CD14-positive monocyte (primary cell): ENCODE data around the gene EYS. TPM values are rescaled to one million over a fixed set of nuclear protein-coding genes. Genes with fewer than 3 reads are reported as not detected.

Source experiments
- DNase-seq, 3 donors: peaks; one replicate each; pipeline ENCODE4 v3.0.0-alpha.2; 2011 to 2022
- H2AFZ ChIP-seq: 2 replicates; pipeline ENCODE4 v1.6.0; 2012; ENCODE audit warnings: mild to moderate bottlenecking, low read depth, low read length, inconsistent platforms; ENCODE audit not compliant: insufficient read depth, poor library complexity, severe bottlenecking
- H3K27ac ChIP-seq, 2 donors: 1 replicate in 1 of 2; 2 replicates in 1 of 2; pipeline ENCODE4 v1.5.1; 2012 to 2013; ENCODE audit warnings: low read length in 2 of 2, control low read depth in 1 of 2, inconsistent platforms in 1 of 2, low read depth in 1 of 2, mild to moderate bottlenecking in 1 of 2
- H3K27me3 ChIP-seq, 2 donors: one replicate each; pipeline versions ENCODE4 v1.6.0 to v1.6.1; 2011 to 2013; ENCODE audit warnings: low read length in 2 of 2; ENCODE audit not compliant: control insufficient read depth in 2 of 2, insufficient read depth in 2 of 2
- H3K36me3 ChIP-seq, 2 donors: replicated peaks in 1 of 2; 1 replicate in 1 of 2; 2 replicates in 1 of 2; pipeline versions ENCODE4 v1.5.1 to v1.6.1; 2012 to 2013; ENCODE audit warnings: low read length in 2 of 2, control low read depth in 1 of 2, inconsistent platforms in 1 of 2, mild to moderate bottlenecking in 1 of 2; ENCODE audit not compliant: insufficient read depth in 2 of 2, control insufficient read depth in 1 of 2
- H3K4me1 ChIP-seq, 2 donors: 1 replicate in 1 of 2; 2 replicates in 1 of 2; pipeline versions ENCODE4 v1.5.1 to v1.6.1; 2012 to 2013; ENCODE audit warnings: low read length in 2 of 2, control low read depth in 1 of 2, inconsistent platforms in 1 of 2, mild to moderate bottlenecking in 1 of 2, moderate library complexity in 1 of 2; ENCODE audit not compliant: insufficient read depth in 2 of 2, control insufficient read depth in 1 of 2
- H3K4me2 ChIP-seq: replicated peaks from 2 replicates; pipeline ENCODE3; 2012; ENCODE audit warnings: low read length, moderate library complexity, mild to moderate bottlenecking; ENCODE audit not compliant: poor library complexity, severe bottlenecking; ENCODE audit errors: extremely low read depth
- H3K4me3 ChIP-seq, 3 experiments: fragments of 200-600 bp in 1 of 3; sonication (generic) in 1 of 3; replicated peaks in 1 of 3; 1 replicate in 2 of 3; 2 replicates in 1 of 3; pipeline ENCODE4 v1.5.1; 2011 to 2013; ENCODE audit warnings: low read length in 3 of 3, mild to moderate bottlenecking in 3 of 3, control low read depth in 2 of 3, low read depth in 2 of 3, inconsistent platforms in 1 of 3, moderate library complexity in 1 of 3
- H3K79me2 ChIP-seq: 2 replicates; pipeline ENCODE4 v1.6.0; 2012; ENCODE audit warnings: mild to moderate bottlenecking, control low read depth, inconsistent platforms, low read length, moderate library complexity; ENCODE audit not compliant: insufficient read depth
- H3K9ac ChIP-seq: 2 replicates; pipeline ENCODE4 v1.6.0; 2017; ENCODE audit warnings: low read length, mild to moderate bottlenecking; ENCODE audit not compliant: insufficient read depth, poor library complexity, severe bottlenecking
- H3K9me3 ChIP-seq, 2 donors: replicated peaks in 1 of 2; 1 replicate in 1 of 2; 2 replicates in 1 of 2; pipeline versions ENCODE4 v1.5.1 to v1.6.1; 2012 to 2013; ENCODE audit warnings: low read length in 2 of 2, control low read depth in 1 of 2; ENCODE audit not compliant: control insufficient read depth in 1 of 2, insufficient read depth in 1 of 2
- H4K20me1 ChIP-seq: 2 replicates; pipeline ENCODE4 v1.6.0; 2012; ENCODE audit warnings: mild to moderate bottlenecking, low read length, control low read depth, moderate library complexity; ENCODE audit not compliant: insufficient read depth
- H3K27ac Mint-ChIP-seq, 7 donors: one replicate each; pipeline ENCODE4 v1.8.0; 2020; ENCODE audit warnings: mild to moderate bottlenecking in 7 of 7, mixed read lengths in 7 of 7, moderate library complexity in 6 of 7, inconsistent platforms in 2 of 7
- H3K27me3 Mint-ChIP-seq, 3 donors: one replicate each; pipeline ENCODE4 v1.8.0; 2021 to 2022; ENCODE audit warnings: low read depth in 3 of 3, mild to moderate bottlenecking in 3 of 3, mixed read lengths in 3 of 3, moderate library complexity in 3 of 3, inconsistent platforms in 1 of 3
- H3K36me3 Mint-ChIP-seq, 2 donors: one replicate each; pipeline ENCODE4 v1.8.0; 2020; ENCODE audit warnings: mixed read lengths in 2 of 2, inconsistent platforms in 1 of 2, mild to moderate bottlenecking in 1 of 2
- H3K4me1 Mint-ChIP-seq: one replicate; pipeline ENCODE4 v1.8.0; 2020; ENCODE audit warnings: mild to moderate bottlenecking, mixed read lengths
- H3K4me3 Mint-ChIP-seq, 2 donors: one replicate each; pipeline ENCODE4 v1.8.0; 2020; ENCODE audit warnings: mild to moderate bottlenecking in 2 of 2, mixed read lengths in 2 of 2, moderate library complexity in 1 of 2
- H3K9me3 Mint-ChIP-seq, 7 donors: one replicate each; pipeline ENCODE4 v1.8.0; 2020 to 2022; ENCODE audit warnings: mixed read lengths in 7 of 7, mild to moderate bottlenecking in 6 of 7, moderate library complexity in 6 of 7, inconsistent platforms in 2 of 7
- CTCF ChIP-seq: fragments of 200-600 bp; IDR thresholded peaks from one replicate; pipeline ENCODE4 v1.8.0; 2022; ENCODE audit warnings: antibody characterized with exemption, mild to moderate bottlenecking
- WGBS: methylation state at CpG from one replicate; pipeline ENCODE4 v1.1.5; 2013; ENCODE audit warnings: missing lambda C conversion rate; ENCODE audit not compliant: insufficient coverage; 5-methylcytosine and 5-hydroxymethylcytosine counted together
- intact Hi-C, 2 donors: fragments of 100-400 bp; cut with micrococcal nuclease; formaldehyde crosslinking; loops; one replicate each; pipeline versions ENCODE4 v1.15.0 to v1.15.1; 2023
- polyA plus RNA-seq, 3 donors: library from polyadenylated mRNA; depleted of rRNA in 1 of 3; unstranded in 2 of 3; stranded (reverse) in 1 of 3; fragments of 300-500 nt in 2 of 3; fragments of >200 nt in 1 of 3; fragmentation: Illumina TruSeq in 2 of 3; gene quantifications; 1 replicate in 2 of 3; 2 replicates in 1 of 3; pipeline ENCODE4 v1.2.3, GENCODE V29; 2012 to 2021

The EYS gene
- polyA plus RNA-seq, 3 donors: 0.01 to 0.03 TPM; not detected in 1

GRCh38 chr6:64084185-64084663 lies 1622.8 kb downstream of the EYS start:
- no peak for DNase-seq
- Histone ChIP-seq H3K4me1 (no peaks in the 10 kb centered on the region), H3K79me2 (no peaks in the 10 kb centered on the region), H3K4me3 (no peak overlapping the region), H2AFZ (no peak overlapping the region), H3K4me2 (no peak overlapping the region), H3K36me3 (no peaks in the 10 kb centered on the region), H3K27ac (no peak overlapping the region), H4K20me1 (no peaks in the 10 kb centered on the region), H3K9me3 (peaks cover 0 to 5% of the 10 kb centered on the region in 2 donors), H3K9ac (no peak overlapping the region), H3K27me3 (no peaks in the 10 kb centered on the region)
- Mint-ChIP-seq H3K9me3 (peaks cover 0 to 12% (median 2%) of the 10 kb centered on the region in 7 donors), H3K4me1 (no peaks in the 10 kb centered on the region), H3K36me3 (no peaks in the 10 kb centered on the region), H3K4me3 (no peak overlapping the region), H3K27me3 (no peaks in the 10 kb centered on the region), H3K27ac (no peak overlapping the region)
- no peak for TF ChIP-seq CTCF
- intact Hi-C loops: no loop called here
- 86% methylated on average over 1 of the region's 1 CpG for WGBS

GRCh38 chr6:64083261-64083660 lies 1623.8 kb downstream of the EYS start:
- no peaks in the 10 kb centered on the region for H3K36me3 ChIP-seq
- H3K27ac ChIP-seq: no peak overlapping the region
- no peak overlapping the region for H2AFZ ChIP-seq
- Mint-ChIP-seq H3K27ac (no peak overlapping the region), H3K27me3 (no peaks in the 10 kb centered on the region), H3K4me3 (no peak overlapping the region), H3K4me1 (no peaks in the 10 kb centered on the region), H3K36me3 (no peaks in the 10 kb centered on the region), H3K9me3 (peaks cover 0 to 12% (median 2%) of the 10 kb centered on the region in 7 donors)
- no peaks in the 10 kb centered on the region for H3K27me3 ChIP-seq
- peaks cover 0 to 5% of the 10 kb centered on the region in 2 donors for H3K9me3 ChIP-seq
- no peak overlapping the region for H3K4me3 ChIP-seq
- H4K20me1 ChIP-seq: no peaks in the 10 kb centered on the region
- H3K4me1 ChIP-seq: no peaks in the 10 kb centered on the region
- no peak for DNase-seq
- no peak for TF ChIP-seq CTCF
- WGBS: no CpG with 5 or more reads among the region's 2 CpGs
- no peaks in the 10 kb centered on the region for H3K79me2 ChIP-seq
- H3K9ac ChIP-seq: no peak overlapping the region
- H3K4me2 ChIP-seq: no peak overlapping the region
- intact Hi-C loops: no loop called here
